HG03571 (cell line): ENCODE measurements around the gene LAPTM4A.
"Not testable (repeated sequence)": the region's sequence is repeated elsewhere in the genome, so short reads cannot be mapped to it uniquely, and the experiment has no call there.

ENCODE experiments used
- ATAC-seq: cut with Tn5 transposase; IDR thresholded peaks from one replicate; pipeline ENCODE4 v1.9.1; 2021; ENCODE audit not compliant: unreplicated experiment

LAPTM4A gene

DNA sequence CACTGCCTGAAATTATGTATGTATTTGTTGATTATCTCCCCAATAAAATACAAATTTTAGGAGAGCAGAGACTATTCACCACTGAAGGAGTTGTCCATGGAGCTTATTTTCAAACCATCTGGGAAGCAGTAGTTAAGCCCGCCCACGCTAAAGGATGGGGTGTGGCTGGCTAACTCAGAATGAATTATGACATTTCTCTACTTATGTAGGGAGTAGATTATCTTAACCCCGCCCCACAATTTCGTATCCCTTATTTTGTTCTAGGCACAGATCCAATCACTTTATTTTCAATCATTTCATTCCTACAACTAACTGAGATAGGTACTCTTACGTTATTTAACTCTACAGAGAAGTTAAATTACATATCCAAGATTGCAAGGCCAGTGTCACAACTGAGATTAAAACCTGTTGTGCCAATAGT is 1.4 kb upstream of the LAPTM4A start:
- ATAC-seq, result no peak

DNA sequence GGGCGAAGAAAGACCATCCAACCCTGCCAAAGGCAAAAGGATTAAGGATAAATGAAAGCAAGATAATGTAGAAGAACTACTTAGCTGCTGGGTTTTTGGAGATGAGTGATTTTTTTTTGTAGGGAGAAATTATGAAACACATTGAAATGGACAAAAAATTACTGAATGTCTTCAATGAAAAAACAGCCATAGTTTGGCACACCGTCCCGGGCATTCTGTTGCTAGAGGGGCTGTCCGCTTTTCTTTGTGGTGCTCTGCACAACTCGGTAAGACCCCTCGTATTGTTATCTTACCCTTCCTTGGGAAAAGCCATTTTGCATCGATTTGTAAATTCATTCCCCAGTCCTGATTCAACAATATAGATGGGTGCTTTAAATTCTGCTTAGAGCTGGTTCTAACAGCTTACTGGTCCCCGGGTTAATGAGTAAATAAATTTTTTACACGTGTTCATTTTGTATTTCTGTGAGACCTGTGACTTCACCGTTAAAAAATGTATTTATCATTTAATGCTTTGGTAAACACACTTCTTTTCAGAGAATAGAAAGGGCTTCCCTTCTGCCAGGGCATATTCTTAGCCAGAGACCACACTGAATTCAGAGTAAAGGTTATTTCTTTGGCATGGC is 912 bp upstream of the LAPTM4A start:
- no peak for ATAC-seq

DNA sequence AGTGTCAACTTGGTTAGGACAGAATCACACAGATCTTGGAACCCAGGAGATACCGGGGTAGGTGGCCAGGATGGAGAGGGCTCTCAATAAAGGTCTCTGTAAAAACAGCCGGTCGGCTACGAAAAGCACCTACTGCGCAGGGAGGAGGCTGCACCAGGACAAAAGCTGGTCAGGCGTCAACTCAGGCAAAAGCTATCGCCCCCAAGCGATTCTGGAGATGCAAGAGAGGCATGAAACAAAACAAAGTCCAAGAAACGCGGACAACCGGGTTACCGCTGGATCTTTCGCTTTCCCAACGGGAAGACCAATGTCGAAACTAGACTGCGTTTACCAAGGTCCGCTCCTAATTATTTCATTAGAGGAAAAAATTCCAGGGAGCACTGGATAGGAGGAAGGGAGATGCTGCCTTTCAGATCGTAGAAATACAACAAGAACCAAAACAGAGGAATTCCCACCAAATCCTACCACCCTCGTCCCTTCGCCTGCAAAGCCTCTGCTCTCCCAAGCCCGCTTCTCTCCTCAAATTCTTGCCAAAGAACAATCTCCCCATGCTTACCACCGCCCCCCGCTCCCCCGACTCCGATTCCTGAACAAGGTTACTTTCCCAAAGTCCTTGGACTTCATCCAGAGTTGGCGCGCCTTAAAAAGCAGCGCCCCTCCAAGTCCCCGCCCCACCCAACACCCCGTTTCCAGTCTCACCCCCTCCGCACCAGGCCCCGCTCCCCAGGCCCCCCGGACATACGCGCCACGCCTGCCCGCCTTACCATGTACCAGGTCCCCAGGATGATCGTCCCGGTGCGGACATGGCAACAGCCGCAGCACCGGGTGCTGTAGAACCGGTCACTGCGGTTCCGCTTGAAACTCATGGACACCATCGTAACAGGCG is 539 bp downstream of the LAPTM4A start:
- ATAC-seq, result peak; percentile 22

DNA sequence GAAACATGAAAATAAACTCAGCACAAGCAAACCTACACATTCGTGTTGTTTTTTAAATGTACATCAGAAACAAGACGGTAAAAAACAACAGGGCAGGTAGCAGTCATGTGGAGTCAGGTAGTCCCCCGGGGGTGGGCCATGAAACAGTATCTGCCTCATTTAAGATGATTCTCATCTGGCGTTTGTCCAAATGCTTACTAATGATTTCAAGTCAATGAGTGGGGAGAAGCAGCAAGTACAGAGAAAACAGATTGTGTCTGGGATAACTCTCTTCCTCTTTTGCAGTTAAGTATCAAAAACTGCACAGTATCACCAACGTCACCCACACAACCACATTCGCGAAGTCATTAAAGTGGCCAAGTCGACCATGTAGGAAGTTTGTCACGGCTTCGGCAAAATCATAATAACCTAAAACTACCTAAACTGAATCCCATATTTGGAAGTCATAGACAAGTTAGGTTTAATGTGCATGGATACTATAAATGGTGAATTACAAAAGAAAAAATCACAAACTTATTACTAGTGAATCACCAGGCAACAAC is 1.3 kb downstream of the LAPTM4A start:
- peak; percentile 17 for ATAC-seq

DNA sequence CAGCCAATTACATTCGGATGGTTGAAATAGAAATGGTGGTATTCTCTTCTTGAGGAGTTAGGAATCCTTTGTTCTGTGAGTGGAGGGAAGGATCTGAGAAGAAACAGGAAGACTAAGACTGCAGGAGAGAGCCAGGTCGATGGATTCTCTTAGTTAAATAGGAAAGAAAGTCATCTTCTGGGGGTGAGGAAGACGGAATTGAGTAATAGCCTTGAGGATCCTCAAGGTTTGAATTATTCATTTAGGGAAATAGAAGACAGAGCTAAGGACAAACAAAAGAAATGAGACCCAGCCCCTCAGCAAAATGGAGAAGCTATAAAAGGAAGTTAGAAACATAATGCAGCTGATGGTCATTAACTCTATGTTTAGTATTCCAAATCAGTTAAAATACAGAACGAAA is 1.8 kb downstream of the LAPTM4A start:
- no peak for ATAC-seq

DNA sequence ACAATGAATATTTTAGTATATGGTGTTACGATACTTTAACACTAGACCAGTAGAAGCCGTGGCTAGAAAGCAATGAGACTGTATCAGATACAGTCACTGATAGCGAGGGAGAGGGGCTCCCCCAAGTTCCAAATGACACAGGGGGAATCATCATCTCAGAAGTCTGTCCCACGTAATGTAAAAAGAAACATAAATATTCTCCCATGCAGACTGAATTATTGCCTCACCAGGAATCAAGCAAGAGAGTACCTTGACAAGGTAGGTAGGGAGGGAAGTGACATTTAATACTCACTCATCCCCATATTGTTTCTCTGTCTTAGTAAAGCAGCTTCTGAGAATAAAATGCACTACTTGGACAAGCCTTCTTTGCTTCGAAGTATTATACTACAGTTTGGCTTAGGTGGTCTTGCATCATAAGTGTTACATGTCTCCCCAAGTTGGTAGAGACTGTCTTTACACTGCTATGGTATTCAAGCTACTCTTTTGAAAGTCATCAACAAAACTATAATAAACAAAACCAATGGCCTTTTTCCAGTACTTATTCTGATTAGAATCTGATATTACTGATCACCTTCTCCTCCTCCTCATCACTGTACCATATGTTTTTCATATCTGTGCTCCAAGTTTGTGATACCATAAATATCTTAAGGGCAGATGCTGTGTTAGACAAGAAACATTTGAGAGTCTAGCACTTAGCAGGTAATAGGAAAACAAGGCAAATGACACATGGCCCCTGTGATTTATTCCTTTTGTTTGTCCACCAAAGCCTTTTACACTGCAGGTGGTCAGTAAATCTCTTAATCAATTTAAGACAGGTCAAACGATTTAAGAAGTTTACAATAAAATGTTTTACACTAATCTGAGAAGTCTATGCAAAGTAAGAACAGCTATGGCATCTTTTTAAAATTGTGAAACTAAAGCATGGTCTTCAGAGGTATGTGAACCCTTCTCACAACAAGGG is 2.7 kb downstream of the LAPTM4A start:
- no peak for ATAC-seq

DNA sequence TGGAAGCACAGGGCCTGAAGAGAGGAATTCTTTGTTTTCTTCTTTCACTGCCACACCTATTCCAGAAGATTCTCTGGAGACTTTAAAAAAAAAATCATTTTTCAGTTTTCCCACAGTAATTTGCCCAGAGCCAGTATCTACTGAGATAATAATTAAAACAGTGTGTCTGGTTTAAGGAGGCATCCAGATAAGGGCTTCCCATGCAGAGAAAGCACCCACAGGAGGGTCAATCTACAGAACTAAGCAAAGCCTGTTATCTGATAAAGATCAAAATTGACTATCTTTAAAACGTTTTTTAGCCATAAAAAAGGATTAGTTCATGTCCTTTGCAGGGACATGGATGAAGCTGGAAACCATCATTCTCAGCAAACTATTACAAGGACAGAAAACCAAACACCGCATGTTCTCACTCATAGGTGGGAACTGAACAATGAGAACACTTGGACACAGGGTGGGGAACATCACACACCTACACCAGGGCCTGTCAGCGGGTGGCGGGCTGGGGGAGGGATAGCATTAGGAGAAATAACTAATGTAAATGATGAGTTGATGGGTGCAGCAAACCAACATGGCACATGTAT is 5.6 kb downstream of the LAPTM4A start:
- ATAC-seq, result not testable (repeated sequence)

DNA sequence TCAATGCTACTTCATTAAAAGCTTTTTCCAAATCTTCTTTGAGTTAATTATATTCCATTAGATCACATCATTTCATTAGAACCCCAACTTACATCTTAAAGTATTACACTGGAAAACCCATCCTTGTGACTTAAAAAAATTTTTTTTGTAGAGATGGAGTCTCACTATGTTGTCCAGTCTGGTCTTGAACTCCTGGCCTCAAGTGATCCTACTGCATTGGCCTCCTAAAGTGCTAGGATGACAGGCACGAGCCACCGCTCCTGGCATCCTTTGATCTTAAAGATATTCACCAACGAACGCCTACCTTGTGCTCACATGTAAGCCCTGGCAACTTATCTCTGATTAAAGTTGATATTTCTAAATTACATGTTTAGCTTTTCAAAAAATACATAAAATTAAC is 6.7 kb downstream of the LAPTM4A start:
- no peak for ATAC-seq

DNA sequence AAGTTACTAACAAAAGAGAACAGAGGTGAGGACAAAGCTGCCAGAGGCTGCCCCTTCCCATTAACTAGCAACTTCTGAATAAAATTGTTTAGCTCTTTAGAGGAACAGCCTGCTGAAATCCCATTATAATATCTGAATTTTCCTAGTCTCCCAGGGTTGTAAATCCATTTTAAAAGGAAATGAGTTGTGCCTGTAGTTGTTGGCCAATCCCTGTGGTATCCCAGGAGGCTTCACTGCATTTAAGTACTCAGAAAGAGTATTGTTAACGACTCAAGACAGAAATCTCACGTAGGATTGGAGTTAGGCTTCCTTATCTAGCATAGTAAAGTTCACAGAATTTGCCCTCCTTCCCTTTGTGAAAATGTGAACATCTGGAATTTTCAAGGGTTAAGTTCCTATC is 8.9 kb downstream of the LAPTM4A start:
- no peak for ATAC-seq

DNA sequence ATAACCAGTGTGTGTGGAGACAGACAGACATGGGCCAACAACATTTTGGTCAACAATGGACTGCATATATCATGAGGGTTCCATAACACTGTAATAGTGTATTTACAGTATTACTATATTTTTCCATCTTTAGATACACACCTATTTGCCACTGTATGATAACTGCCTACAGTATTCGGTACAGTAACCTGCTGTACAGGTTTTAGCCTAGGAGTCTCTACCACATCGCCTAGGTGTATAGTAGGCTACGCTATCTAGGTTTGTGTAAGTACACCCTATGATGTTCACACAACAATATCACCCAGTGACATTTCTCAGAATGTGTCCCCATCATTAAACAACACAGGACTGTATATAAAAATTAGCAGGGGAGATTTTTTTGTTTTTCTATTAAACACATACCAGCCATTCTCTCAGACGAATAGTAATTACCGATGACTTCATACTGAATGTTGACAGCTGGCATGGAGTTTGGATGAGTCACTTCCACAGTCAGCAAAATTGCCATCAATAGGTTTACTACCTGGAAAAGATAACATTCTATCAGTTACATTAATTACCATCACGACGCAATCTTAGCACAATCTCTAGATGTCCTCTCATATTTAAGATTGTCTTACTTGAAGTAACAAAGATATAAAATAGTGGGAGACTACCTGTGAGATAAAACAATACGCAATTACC is 10.8 kb downstream of the LAPTM4A start:
- ATAC-seq, result no peak

DNA sequence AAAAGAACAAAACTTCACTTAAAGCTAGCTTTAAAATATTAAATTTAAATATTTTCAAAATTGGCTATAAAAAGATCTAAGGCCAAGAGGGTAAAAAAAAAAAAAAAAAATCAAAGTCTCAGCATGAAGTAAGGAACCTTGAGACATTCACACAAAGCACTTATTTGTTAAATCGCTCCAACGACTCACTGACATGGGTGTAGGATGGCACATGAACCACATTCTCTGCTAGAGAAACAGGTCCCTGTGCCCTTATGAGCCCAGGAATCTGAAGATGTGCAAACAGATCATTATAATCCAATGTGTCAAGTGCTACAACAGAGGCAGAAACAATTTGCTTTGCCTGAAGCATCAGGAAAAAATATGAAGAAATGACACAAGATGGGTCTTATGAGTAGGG is 13.8 kb downstream of the LAPTM4A start:
- no peak for ATAC-seq

DNA sequence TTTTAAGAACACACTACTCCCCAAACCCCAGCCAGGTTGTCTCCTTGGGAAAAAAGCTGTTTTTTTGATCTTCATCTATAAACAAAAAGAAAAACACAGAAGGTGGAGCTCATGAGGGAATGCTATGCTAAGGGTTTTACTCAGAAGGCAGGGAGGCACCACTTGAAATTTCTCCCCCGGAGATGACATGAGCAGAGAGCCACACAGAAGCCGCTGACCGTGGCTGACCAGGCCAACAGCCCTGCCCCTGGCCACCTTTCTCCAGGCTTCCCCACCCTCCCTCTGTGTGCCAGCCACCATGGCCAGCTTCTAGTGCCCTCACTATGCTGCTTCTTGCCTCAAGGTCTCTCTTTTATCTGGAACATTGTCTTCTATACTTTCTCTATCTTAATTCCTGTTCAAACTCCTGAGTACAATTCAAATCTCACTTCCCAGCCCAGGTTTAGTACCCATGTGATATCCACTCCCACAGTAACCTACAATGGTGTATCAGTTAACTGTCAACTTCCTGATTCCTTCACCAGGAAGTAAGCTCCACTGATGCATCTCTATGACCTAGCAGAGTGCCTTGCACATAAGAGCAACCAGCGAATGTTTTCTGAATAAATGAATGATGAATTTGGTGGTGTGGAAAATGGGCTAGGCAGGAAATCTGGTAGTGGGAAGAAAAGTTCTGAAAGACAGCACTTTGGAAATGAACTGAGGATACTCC is 15.3 kb downstream of the LAPTM4A start:
- ATAC-seq, result no peak

DNA sequence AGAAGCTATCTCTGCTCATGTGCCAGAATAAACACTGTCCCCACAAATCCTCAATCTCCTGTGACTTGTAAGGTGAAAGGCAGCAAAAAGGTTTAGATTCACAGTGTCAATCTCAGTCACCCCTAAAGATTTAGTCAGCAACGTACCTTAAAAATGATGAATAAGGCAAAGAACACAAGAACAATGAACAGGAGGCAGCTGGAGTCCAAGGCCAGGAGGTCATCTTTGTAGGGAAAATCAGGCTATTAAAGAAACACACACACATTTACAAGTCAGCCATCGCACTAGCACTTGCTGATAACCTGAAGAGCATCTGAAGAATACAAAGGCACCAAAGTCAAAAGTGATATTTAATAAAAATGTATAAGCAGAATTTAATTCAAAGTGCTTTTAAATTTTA is 16.6 kb downstream of the LAPTM4A start:
- ATAC-seq, result no peak

DNA sequence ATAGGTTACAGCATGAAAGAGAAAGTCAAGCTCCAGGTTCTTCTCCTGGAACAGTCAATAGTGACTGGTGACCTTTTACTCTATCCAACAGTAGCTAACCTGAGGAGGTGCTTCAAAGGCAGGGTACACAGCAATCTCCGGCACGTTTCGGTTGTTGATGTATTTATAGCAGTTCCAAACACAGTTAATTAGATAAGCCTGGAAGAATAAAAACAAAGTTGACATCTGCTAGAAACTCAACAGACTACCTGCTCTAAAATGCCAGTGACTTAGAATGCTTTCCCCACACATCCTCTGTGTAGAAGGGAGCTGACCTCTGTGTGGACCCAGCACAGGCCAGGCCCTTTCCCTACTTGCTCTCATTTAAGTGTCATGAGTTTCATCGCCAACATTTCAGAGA is 17.2 kb downstream of the LAPTM4A start:
- ATAC-seq, result no peak

DNA sequence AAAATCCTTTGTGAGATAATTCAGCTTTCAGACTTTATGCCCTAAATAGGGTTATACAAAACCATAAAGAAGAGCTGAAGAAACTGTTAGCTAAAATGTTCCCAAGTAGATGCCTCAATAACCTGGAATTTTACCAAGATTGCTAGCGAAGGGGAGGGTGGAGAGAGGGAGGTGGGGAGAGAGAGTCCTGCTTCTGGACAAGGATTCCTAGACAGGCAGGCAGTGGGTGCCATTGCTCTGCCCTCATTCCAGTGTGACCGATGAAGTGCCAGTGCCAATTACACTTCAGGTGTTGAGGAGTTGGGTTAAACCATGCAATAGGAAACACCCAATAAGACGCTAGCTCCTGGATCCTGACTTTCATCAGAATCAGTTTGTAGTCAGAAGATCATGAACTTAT is 18.1 kb downstream of the LAPTM4A start:
- ATAC-seq, result no peak

DNA sequence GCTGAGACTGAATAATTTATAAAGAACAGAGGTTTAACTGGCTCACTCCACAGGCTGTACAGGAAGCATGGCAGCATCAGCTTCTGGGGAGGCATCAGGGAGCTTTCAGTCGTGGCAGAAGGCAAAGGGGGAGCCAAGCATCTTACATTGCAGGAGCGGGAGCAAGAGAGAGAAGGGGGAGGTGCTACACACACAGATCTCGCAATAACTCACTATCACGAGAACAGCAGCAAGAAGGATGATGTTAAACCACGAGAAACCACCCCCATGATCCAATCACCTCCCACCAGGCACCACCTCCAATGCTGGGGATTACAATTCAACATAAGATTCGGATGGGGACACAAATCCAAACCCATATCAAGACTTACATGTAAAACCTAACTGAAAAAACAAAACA is 21.2 kb downstream of the LAPTM4A start:
- ATAC-seq, result no peak

DNA sequence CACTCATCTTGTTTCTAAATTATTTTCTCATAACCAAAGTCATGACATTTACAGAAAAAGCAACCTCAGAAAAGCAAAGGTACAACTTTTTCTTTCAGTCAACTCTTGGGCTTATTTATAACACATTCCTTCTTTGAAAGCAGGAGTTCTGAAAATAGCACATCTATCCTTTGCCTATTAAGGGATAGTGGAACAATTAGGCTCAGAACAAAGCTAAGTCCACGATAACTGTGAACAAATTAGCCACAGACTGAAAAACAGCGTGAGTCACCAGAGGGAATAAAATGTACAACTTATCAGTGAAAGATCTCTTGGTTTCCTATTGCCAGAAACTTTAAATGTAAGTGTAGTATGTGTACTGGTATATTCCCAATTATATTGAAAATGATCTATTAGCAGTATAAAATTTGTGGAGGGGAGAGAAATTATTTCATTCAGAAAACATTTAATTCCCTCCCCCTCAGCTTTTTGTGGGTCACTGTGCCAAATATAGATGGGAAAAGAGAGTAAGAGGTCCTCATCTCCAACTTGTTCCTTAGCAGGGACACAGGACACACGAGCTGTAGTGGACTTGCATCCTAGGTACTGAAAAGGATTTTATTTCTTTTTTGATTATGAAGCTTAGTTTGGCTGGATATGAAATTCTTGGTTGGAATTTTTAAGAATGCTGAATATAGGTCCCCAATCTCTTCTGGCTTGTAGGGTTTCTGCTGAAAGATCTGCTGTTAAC is 23.6 kb downstream of the LAPTM4A start:
- ATAC-seq, result no peak

DNA sequence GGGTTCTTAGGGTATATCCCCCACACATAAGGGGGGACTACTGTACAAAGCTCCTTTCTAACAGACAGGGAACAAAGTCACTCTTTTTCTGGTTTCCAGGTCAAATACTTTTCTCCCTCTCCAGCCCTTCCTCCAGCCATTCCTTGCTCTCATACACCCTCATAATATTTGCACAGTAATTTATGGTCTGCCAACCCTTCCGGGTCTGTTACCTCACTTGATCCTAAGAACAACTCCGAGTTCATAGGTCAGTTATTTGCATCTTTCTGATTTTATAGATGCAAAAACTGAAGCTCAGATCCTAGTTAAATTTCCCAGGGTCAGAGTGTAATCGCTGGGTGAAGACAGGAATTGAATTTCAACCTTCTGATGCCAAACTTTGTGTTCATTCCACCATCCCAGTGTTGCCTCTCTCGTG is 24.2 kb downstream of the LAPTM4A start:
- ATAC-seq, result no peak
